Keratinocyte (primary cell): Measurements from ENCODE around the gene FKBP11. TPM values are rescaled to one million over a fixed set of nuclear protein-coding genes. Genes with fewer than 3 reads are reported as not detected.
A peak's percentile ranks its signal among the peaks of the same experiment; 100 is the strongest.

Source experiments
- DNase-seq: peaks from one replicate; pipeline ENCODE4 v3.0.0-alpha.2; 2011; ENCODE audit warnings: low read depth, missing footprints, low spot score
- FAIRE-seq: peaks from 2 replicates; lab custom pipeline; 2011; peaks lifted over from hg19 to GRCh38; lab: Jason Lieb, UNC
- H2AFZ ChIP-seq: 2 replicates; pipeline ENCODE4 v1.6.0; 2012; ENCODE audit warnings: low read length, control low read depth, inconsistent platforms; ENCODE audit not compliant: control insufficient read depth
- H3K27ac ChIP-seq: 2 replicates; pipeline ENCODE4 v1.5.1; 2011; ENCODE audit warnings: low read length; ENCODE audit not compliant: control insufficient read depth, insufficient read depth
- H3K27me3 ChIP-seq: 3 replicates; pipeline ENCODE4 v1.6.0; 2011; ENCODE audit warnings: low read length; ENCODE audit not compliant: control insufficient read depth, insufficient read depth; ENCODE audit errors: extremely low read depth
- H3K36me3 ChIP-seq, 2 experiments: 2 replicates in 1 of 2; 3 replicates in 1 of 2; pipeline ENCODE4 v1.5.1; 2011; ENCODE audit warnings: low read length in 2 of 2, mild to moderate bottlenecking in 1 of 2; ENCODE audit not compliant: control insufficient read depth in 2 of 2, insufficient read depth in 2 of 2; ENCODE audit errors: extremely low read depth in 1 of 2
- H3K4me1 ChIP-seq: 3 replicates; pipeline ENCODE4 v1.5.1; 2011; ENCODE audit warnings: low read length; ENCODE audit not compliant: control insufficient read depth, insufficient read depth; ENCODE audit errors: extremely low read depth
- H3K4me2 ChIP-seq: 3 replicates; pipeline ENCODE4 v1.6.0; 2011; ENCODE audit warnings: low read depth, low read length; ENCODE audit not compliant: control insufficient read depth, insufficient read depth; ENCODE audit errors: extremely low read depth
- H3K4me3 ChIP-seq, 3 experiments: fragments of 200-600 bp in 1 of 3; sonication (generic) in 1 of 3; 2 replicates in 2 of 3; 3 replicates in 1 of 3; pipeline ENCODE4 v1.5.1; 2011 to 2016; ENCODE audit warnings: low read length in 3 of 3, mild to moderate bottlenecking in 3 of 3, control low read depth in 2 of 3, inconsistent platforms in 1 of 3, low read depth in 1 of 3, mixed read lengths in 1 of 3, mixed run types in 1 of 3, moderate library complexity in 1 of 3; ENCODE audit not compliant: control insufficient read depth in 2 of 3, insufficient read depth in 2 of 3; ENCODE audit errors: extremely low read depth in 1 of 3
- H3K79me2 ChIP-seq: 2 replicates; pipeline ENCODE4 v1.6.0; 2012; ENCODE audit warnings: low read length; ENCODE audit not compliant: control insufficient read depth, insufficient read depth
- H3K9ac ChIP-seq: 3 replicates; pipeline ENCODE4 v1.6.0; 2011; ENCODE audit warnings: low read length; ENCODE audit not compliant: control insufficient read depth, insufficient read depth; ENCODE audit errors: extremely low read depth
- H3K9me1 ChIP-seq: 3 replicates; pipeline ENCODE4 v1.6.0; 2011; ENCODE audit warnings: low read length; ENCODE audit not compliant: control insufficient read depth, insufficient read depth; ENCODE audit errors: extremely low read depth
- H3K9me3 ChIP-seq: 2 replicates; pipeline ENCODE4 v1.5.1; 2012; ENCODE audit warnings: low read depth, low read length; ENCODE audit not compliant: control insufficient read depth
- H4K20me1 ChIP-seq: 3 replicates; pipeline ENCODE4 v1.6.0; 2011; ENCODE audit warnings: low read length; ENCODE audit not compliant: control insufficient read depth, insufficient read depth; ENCODE audit errors: extremely low read depth
- CTCF ChIP-seq, 3 experiments: IDR thresholded peaks in 1 of 3; conservative IDR thresholded peaks in 1 of 3; optimal IDR thresholded peaks in 1 of 3; 2 replicates in 2 of 3; 3 replicates in 1 of 3; pipeline versions ENCODE3 to v1.5.1; 2011; ENCODE audit warnings: low read length in 3 of 3, mild to moderate bottlenecking in 3 of 3, moderate library complexity in 2 of 3, control low read depth in 1 of 3, inconsistent platforms in 1 of 3; ENCODE audit not compliant: insufficient read depth in 2 of 3; ENCODE audit errors: extremely low read depth in 1 of 3
- EZH2 ChIP-seq: IDR thresholded peaks from one replicate; pipeline ENCODE4 v1.6.1; 2012; ENCODE audit warnings: inconsistent platforms, mild to moderate bottlenecking, low read length, moderate library complexity
- dilution Hi-C: fragments of 300-500 bp; cut with MboI; formaldehyde crosslinking; loops from one replicate; pipeline ENCODE4 v1.7.0; 2020; ENCODE audit warnings: low sequenced_read_pairs; ENCODE audit not compliant: extremely low pct_ligation_motif_present
- polyA plus RNA-seq, 5 experiments: library from polyadenylated mRNA; depleted of rRNA in 3 of 5; stranded (reverse) in 3 of 5; stranded (forward) in 1 of 5; unstranded in 1 of 5; fragments of >200 nt; gene quantifications; 1 replicate in 1 of 5; 2 replicates in 3 of 5; 3 replicates in 1 of 5; pipeline versions ENCODE4 v1.2.1 to v1.2.3, GENCODE V29; 2011 to 2012; ENCODE audit warnings: missing spikeins in 2 of 5, low read depth in 1 of 5, low replicate concordance in 1 of 5

The FKBP11 gene
- polyA plus RNA-seq, 1 donor (not counting 4 experiments of a cell fraction or from before 2014, with no cell fraction given), result 18.4 TPM

GRCh38 chr12:48952691-48953090, 27.4 kb upstream of the FKBP11 start:
- no peak overlapping the region for H2AFZ ChIP-seq
- TF ChIP-seq CTCF (optimal IDR thresholded peaks at IDR 0.05 in 1 of 3, IDR thresholded peaks at IDR 0.05 in 1 of 3, conservative IDR thresholded peaks at IDR 0.05 in 1 of 3; ENCODE audit: extremely low read depth in 1 of 3, insufficient read depth in 2 of 3, low read length in 3 of 3) (no peak), EZH2 (no peak)
- no peaks in the 10 kb centered on the region for H3K9me1 ChIP-seq
- dilution Hi-C loops, result no loop called here
- peaks cover 89% of the 10 kb centered on the region for H3K79me2 ChIP-seq
- H3K9ac ChIP-seq, result no peak overlapping the region
- H3K4me1 ChIP-seq, result peaks cover 12% of the 10 kb centered on the region
- H3K4me2 ChIP-seq, result no peak overlapping the region
- no peak overlapping the region for H3K4me3 ChIP-seq
- peaks cover 13% of the 10 kb centered on the region for H4K20me1 ChIP-seq
- no peak for DNase-seq
- peaks cover 18 to 25% of the 10 kb centered on the region in 2 experiments for H3K36me3 ChIP-seq
- FAIRE-seq, result no peak
- H3K27me3 ChIP-seq, result no peaks in the 10 kb centered on the region
- H3K9me3 ChIP-seq, result no peaks in the 10 kb centered on the region
- H3K27ac ChIP-seq, result no peak overlapping the region

DNA sequence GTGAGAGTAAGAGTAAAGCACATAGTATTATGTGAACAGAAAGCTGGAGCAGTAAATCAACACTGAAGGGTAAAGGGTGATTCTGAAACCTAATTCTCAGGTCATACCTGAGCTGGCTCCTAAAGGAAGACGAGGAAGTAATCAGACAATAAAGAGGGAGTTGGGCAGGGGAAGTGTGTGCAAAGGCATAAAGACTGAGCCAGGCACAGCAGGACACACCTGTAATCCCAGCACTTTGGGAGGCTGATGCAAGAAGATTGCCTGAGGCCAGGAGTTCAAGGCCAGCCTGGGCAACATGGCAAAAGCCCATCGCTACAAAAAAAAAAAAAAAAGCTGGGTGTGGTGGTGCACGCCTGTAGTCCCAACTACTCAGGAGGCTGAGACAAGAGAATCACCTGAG, 22.4 kb upstream of the FKBP11 start:
- Histone ChIP-seq H3K27ac (no peak overlapping the region), H3K9me3 (no peaks in the 10 kb centered on the region), H3K4me3 (no peak overlapping the region), H2AFZ (no peak overlapping the region), H3K36me3 (peaks cover 3 to 10% of the 10 kb centered on the region in 2 experiments), H3K27me3 (no peaks in the 10 kb centered on the region), H4K20me1 (peaks cover 13% of the 10 kb centered on the region), H3K79me2 (peaks cover 77% of the 10 kb centered on the region), H3K9ac (no peak overlapping the region), H3K9me1 (no peaks in the 10 kb centered on the region), H3K4me2 (no peak overlapping the region), H3K4me1 (peaks cover 18% of the 10 kb centered on the region)
- FAIRE-seq (peak; percentile 41), DNase-seq (no peak)
- TF ChIP-seq CTCF (optimal IDR thresholded peaks at IDR 0.05 in 1 of 3, IDR thresholded peaks at IDR 0.05 in 1 of 3, conservative IDR thresholded peaks at IDR 0.05 in 1 of 3; ENCODE audit: extremely low read depth in 1 of 3, insufficient read depth in 2 of 3, low read length in 3 of 3) (no peak), EZH2 (no peak)
- dilution Hi-C loops, result no loop called here
